Keratinocyte (primary cell): ENCODE data around the gene CRIM1. TPM values are rescaled to one million over a fixed set of nuclear protein-coding genes. Genes with fewer than 3 reads are reported as not detected.

Experiments
- DNase-seq: peaks from one replicate; pipeline ENCODE4 v3.0.0-alpha.2; 2011; ENCODE audit warnings: low read depth, missing footprints, low spot score
- FAIRE-seq: peaks from 2 replicates; lab custom pipeline; 2011; peaks lifted over from hg19 to GRCh38; lab: Jason Lieb, UNC
- H2AFZ ChIP-seq: 2 replicates; pipeline ENCODE4 v1.6.0; 2012; ENCODE audit warnings: low read length, control low read depth, inconsistent platforms; ENCODE audit not compliant: control insufficient read depth
- H3K27ac ChIP-seq: 2 replicates; pipeline ENCODE4 v1.5.1; 2011; ENCODE audit warnings: low read length; ENCODE audit not compliant: control insufficient read depth, insufficient read depth
- H3K27me3 ChIP-seq: 3 replicates; pipeline ENCODE4 v1.6.0; 2011; ENCODE audit warnings: low read length; ENCODE audit not compliant: control insufficient read depth, insufficient read depth; ENCODE audit errors: extremely low read depth
- H3K36me3 ChIP-seq, 2 experiments: 2 replicates in 1 of 2; 3 replicates in 1 of 2; pipeline ENCODE4 v1.5.1; 2011; ENCODE audit warnings: low read length in 2 of 2, mild to moderate bottlenecking in 1 of 2; ENCODE audit not compliant: control insufficient read depth in 2 of 2, insufficient read depth in 2 of 2; ENCODE audit errors: extremely low read depth in 1 of 2
- H3K4me1 ChIP-seq: 3 replicates; pipeline ENCODE4 v1.5.1; 2011; ENCODE audit warnings: low read length; ENCODE audit not compliant: control insufficient read depth, insufficient read depth; ENCODE audit errors: extremely low read depth
- H3K4me2 ChIP-seq: 3 replicates; pipeline ENCODE4 v1.6.0; 2011; ENCODE audit warnings: low read depth, low read length; ENCODE audit not compliant: control insufficient read depth, insufficient read depth; ENCODE audit errors: extremely low read depth
- H3K4me3 ChIP-seq, 3 experiments: fragments of 200-600 bp in 1 of 3; sonication (generic) in 1 of 3; 2 replicates in 2 of 3; 3 replicates in 1 of 3; pipeline ENCODE4 v1.5.1; 2011 to 2016; ENCODE audit warnings: low read length in 3 of 3, mild to moderate bottlenecking in 3 of 3, control low read depth in 2 of 3, inconsistent platforms in 1 of 3, low read depth in 1 of 3, mixed read lengths in 1 of 3, mixed run types in 1 of 3, moderate library complexity in 1 of 3; ENCODE audit not compliant: control insufficient read depth in 2 of 3, insufficient read depth in 2 of 3; ENCODE audit errors: extremely low read depth in 1 of 3
- H3K79me2 ChIP-seq: 2 replicates; pipeline ENCODE4 v1.6.0; 2012; ENCODE audit warnings: low read length; ENCODE audit not compliant: control insufficient read depth, insufficient read depth
- H3K9ac ChIP-seq: 3 replicates; pipeline ENCODE4 v1.6.0; 2011; ENCODE audit warnings: low read length; ENCODE audit not compliant: control insufficient read depth, insufficient read depth; ENCODE audit errors: extremely low read depth
- H3K9me1 ChIP-seq: 3 replicates; pipeline ENCODE4 v1.6.0; 2011; ENCODE audit warnings: low read length; ENCODE audit not compliant: control insufficient read depth, insufficient read depth; ENCODE audit errors: extremely low read depth
- H3K9me3 ChIP-seq: 2 replicates; pipeline ENCODE4 v1.5.1; 2012; ENCODE audit warnings: low read depth, low read length; ENCODE audit not compliant: control insufficient read depth
- H4K20me1 ChIP-seq: 3 replicates; pipeline ENCODE4 v1.6.0; 2011; ENCODE audit warnings: low read length; ENCODE audit not compliant: control insufficient read depth, insufficient read depth; ENCODE audit errors: extremely low read depth
- EZH2 ChIP-seq: IDR thresholded peaks from one replicate; pipeline ENCODE4 v1.6.1; 2012; ENCODE audit warnings: inconsistent platforms, mild to moderate bottlenecking, low read length, moderate library complexity
- dilution Hi-C: fragments of 300-500 bp; cut with MboI; formaldehyde crosslinking; loops from one replicate; pipeline ENCODE4 v1.7.0; 2020; ENCODE audit warnings: low sequenced_read_pairs; ENCODE audit not compliant: extremely low pct_ligation_motif_present
- polyA plus RNA-seq, 5 experiments: library from polyadenylated mRNA; depleted of rRNA in 3 of 5; stranded (reverse) in 3 of 5; stranded (forward) in 1 of 5; unstranded in 1 of 5; fragments of >200 nt; gene quantifications; 1 replicate in 1 of 5; 2 replicates in 3 of 5; 3 replicates in 1 of 5; pipeline versions ENCODE4 v1.2.1 to v1.2.3, GENCODE V29; 2011 to 2012; ENCODE audit warnings: missing spikeins in 2 of 5, low read depth in 1 of 5, low replicate concordance in 1 of 5
- TF ChIP-seq, protein P1 (sequence below), 3 experiments: IDR thresholded peaks in 1 of 3; conservative IDR thresholded peaks in 1 of 3; optimal IDR thresholded peaks in 1 of 3; 2 replicates in 2 of 3; 3 replicates in 1 of 3; pipeline versions ENCODE3 to v1.5.1; 2011; ENCODE audit warnings: low read length in 3 of 3, mild to moderate bottlenecking in 3 of 3, moderate library complexity in 2 of 3, control low read depth in 1 of 3, inconsistent platforms in 1 of 3; ENCODE audit not compliant: insufficient read depth in 2 of 3; ENCODE audit errors: extremely low read depth in 1 of 3

Gene CRIM1
- polyA plus RNA-seq, 1 donor (not counting 4 experiments of a cell fraction or from before 2014, with no cell fraction given): 98.3 TPM

DNA sequence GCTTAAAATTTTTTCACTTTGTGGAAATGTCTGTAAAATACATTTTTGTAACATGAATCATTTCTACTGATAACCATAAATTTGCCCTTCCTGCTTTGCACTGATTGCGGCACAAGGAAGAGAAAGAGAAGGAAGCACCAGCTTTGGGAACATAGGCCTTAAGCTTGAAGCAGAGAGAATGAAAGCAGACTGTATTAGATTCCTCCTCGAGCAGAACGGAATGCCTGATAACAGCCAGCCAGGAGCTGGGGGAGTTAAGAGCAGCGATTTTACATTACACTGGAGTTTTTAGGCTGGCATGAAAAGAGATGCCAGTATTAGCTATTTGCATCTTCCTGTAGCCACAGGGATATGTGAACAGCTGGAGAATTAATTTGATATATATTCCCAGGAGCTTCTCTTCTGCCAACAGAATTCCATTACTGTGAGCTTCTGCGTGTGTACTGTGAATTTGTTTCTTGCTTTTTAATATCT is 33.5 kb downstream of the CRIM1 start:
- DNase-seq: no peak
- dilution Hi-C loops: no loop called here
- H2AFZ ChIP-seq: no peak overlapping the region
- peaks cover 93% of the 10 kb centered on the region for H3K79me2 ChIP-seq
- peak overlapping the region in 1 of 3 experiments; percentile 2 for H3K4me3 ChIP-seq
- peak; percentile 63 for FAIRE-seq
- H3K36me3 ChIP-seq: peaks cover 7 to 14% of the 10 kb centered on the region in 2 experiments
- H3K4me1 ChIP-seq: peaks cover 43% of the 10 kb centered on the region
- TF ChIP-seq, protein P1, sequence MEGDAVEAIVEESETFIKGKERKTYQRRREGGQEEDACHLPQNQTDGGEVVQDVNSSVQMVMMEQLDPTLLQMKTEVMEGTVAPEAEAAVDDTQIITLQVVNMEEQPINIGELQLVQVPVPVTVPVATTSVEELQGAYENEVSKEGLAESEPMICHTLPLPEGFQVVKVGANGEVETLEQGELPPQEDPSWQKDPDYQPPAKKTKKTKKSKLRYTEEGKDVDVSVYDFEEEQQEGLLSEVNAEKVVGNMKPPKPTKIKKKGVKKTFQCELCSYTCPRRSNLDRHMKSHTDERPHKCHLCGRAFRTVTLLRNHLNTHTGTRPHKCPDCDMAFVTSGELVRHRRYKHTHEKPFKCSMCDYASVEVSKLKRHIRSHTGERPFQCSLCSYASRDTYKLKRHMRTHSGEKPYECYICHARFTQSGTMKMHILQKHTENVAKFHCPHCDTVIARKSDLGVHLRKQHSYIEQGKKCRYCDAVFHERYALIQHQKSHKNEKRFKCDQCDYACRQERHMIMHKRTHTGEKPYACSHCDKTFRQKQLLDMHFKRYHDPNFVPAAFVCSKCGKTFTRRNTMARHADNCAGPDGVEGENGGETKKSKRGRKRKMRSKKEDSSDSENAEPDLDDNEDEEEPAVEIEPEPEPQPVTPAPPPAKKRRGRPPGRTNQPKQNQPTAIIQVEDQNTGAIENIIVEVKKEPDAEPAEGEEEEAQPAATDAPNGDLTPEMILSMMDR (optimal IDR thresholded peaks at IDR 0.05 in 1 of 3, IDR thresholded peaks at IDR 0.05 in 1 of 3, conservative IDR thresholded peaks at IDR 0.05 in 1 of 3; ENCODE audit: extremely low read depth in 1 of 3, insufficient read depth in 2 of 3, low read length in 3 of 3): no peak
- no peak for TF ChIP-seq EZH2
- no peaks in the 10 kb centered on the region for H4K20me1 ChIP-seq
- H3K27ac ChIP-seq: peak overlapping the region; percentile 54
- H3K9me3 ChIP-seq: no peaks in the 10 kb centered on the region
- H3K27me3 ChIP-seq: no peaks in the 10 kb centered on the region
- H3K9ac ChIP-seq: no peak overlapping the region
- H3K4me2 ChIP-seq: peak overlapping the region; percentile 42
- H3K9me1 ChIP-seq: peaks cover 3% of the 10 kb centered on the region

DNA sequence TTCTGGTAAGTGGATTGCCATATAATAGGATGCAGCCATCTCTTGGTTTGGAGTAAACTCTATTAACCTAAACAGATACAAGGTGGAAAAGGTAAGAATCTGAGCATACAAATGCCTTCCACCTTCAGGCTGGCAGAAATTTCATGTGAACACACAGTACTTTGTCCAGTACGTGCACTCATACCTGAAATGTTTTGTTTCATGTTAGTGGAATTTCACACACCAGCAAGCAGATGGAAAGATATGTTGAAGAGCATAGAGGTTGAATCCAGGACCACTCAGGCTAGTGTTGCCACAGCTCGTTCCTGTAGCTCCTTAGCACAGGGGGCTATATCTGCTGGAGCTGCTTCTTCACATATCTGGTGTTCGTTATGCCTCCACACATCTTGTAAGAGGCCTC is 34.0 kb downstream of the CRIM1 start:
- Histone ChIP-seq H3K9ac (no peak overlapping the region), H3K9me1 (peaks cover 3% of the 10 kb centered on the region), H3K79me2 (peaks cover 91% of the 10 kb centered on the region), H2AFZ (no peak overlapping the region), H3K4me2 (no peak overlapping the region), H3K4me3 (no peak overlapping the region), H4K20me1 (no peaks in the 10 kb centered on the region), H3K9me3 (no peaks in the 10 kb centered on the region), H3K27ac (no peak overlapping the region), H3K36me3 (peaks cover 7 to 13% of the 10 kb centered on the region in 2 experiments), H3K27me3 (no peaks in the 10 kb centered on the region), H3K4me1 (peaks cover 43% of the 10 kb centered on the region)
- TF ChIP-seq EZH2: no peak
- TF ChIP-seq, protein P1 (optimal IDR thresholded peaks at IDR 0.05 in 1 of 3, IDR thresholded peaks at IDR 0.05 in 1 of 3, conservative IDR thresholded peaks at IDR 0.05 in 1 of 3; ENCODE audit: extremely low read depth in 1 of 3, insufficient read depth in 2 of 3, low read length in 3 of 3): no peak
- dilution Hi-C loops: no loop called here
- FAIRE-seq: no peak
- DNase-seq: no peak
